Karpas-422 (cell line): ENCODE measurements around the gene STRIP2. TPM values are rescaled to one million over a fixed set of nuclear protein-coding genes. Genes with fewer than 3 reads are reported as not detected.
"Not testable (repeated sequence)": the region's sequence is repeated elsewhere in the genome, so short reads cannot be mapped to it uniquely, and the experiment has no call there.

Source experiments
- DNase-seq: peaks from one replicate; pipeline ENCODE4 v3.0.0-alpha.2; 2015
- H2AFZ ChIP-seq: fragments of 200-600 bp; sonication (generic); 2 replicates; pipeline ENCODE4 v1.6.1; 2014; ENCODE audit warnings: antibody characterized with exemption, low read length, mixed read lengths
- H3K27ac ChIP-seq: fragments of 200-600 bp; sonication (generic); 2 replicates; pipeline ENCODE4 v1.5.1; 2014; ENCODE audit warnings: mild to moderate bottlenecking, low read length, moderate library complexity
- H3K27me3 ChIP-seq: fragments of 200-600 bp; sonication (generic); 2 replicates; pipeline ENCODE4 v1.6.1; 2014; ENCODE audit warnings: low read length, mixed read lengths
- H3K36me3 ChIP-seq: fragments of 200-600 bp; sonication (generic); 2 replicates; pipeline ENCODE4 v1.6.1; 2014; ENCODE audit warnings: low read length, mixed read lengths; ENCODE audit not compliant: insufficient read depth
- H3K4me1 ChIP-seq: fragments of 200-600 bp; sonication (generic); 2 replicates; pipeline ENCODE4 v1.6.1; 2014; ENCODE audit warnings: mild to moderate bottlenecking, low read length, mixed read lengths
- H3K4me2 ChIP-seq: fragments of 200-600 bp; sonication (generic); 2 replicates; pipeline ENCODE4 v1.6.1; 2014; ENCODE audit warnings: low read length, low read depth, mild to moderate bottlenecking; ENCODE audit not compliant: poor library complexity, severe bottlenecking
- H3K4me3 ChIP-seq: fragments of 200-600 bp; sonication (generic); 2 replicates; pipeline ENCODE4 v1.5.1; 2014; ENCODE audit warnings: mild to moderate bottlenecking, antibody characterized with exemption, low read length, mixed read lengths
- H3K79me2 ChIP-seq: fragments of 200-600 bp; sonication (generic); 2 replicates; pipeline ENCODE4 v1.6.1; 2014; ENCODE audit warnings: mild to moderate bottlenecking, low read length, mixed read lengths
- H3K9ac ChIP-seq: fragments of 200-600 bp; sonication (generic); 2 replicates; pipeline ENCODE4 v1.6.0; 2014; ENCODE audit warnings: low read length
- H3K9me2 ChIP-seq: fragments of 200-600 bp; sonication (generic), shearing (Covaris generic); replicated peaks from 2 replicates; pipeline ENCODE4 v1.6.0; 2014; ENCODE audit warnings: mild to moderate bottlenecking, low read length, moderate library complexity; ENCODE audit not compliant: insufficient read depth
- H3K9me3 ChIP-seq: fragments of 300-700, 200-600 bp; sonication (generic); 2 replicates; pipeline ENCODE4 v1.6.1; 2014; ENCODE audit warnings: low read length, mixed read lengths
- H4K20me1 ChIP-seq: fragments of 200-600 bp; sonication (generic); 2 replicates; pipeline ENCODE4 v1.6.1; 2014; ENCODE audit warnings: mild to moderate bottlenecking, antibody characterized with exemption, low read length, low read depth; ENCODE audit not compliant: insufficient read depth
- total RNA-seq: library from RNA; depleted of rRNA; stranded (reverse); fragments of >200 nt; shearing (Covaris generic); gene quantifications from 2 replicates; pipeline ENCODE4 v1.2.3, GENCODE V29; 2014; ENCODE audit warnings: low replicate concordance

STRIP2 gene
- total RNA-seq, 1 experiment from 2014 or later: 0.15 TPM

- no peak for DNase-seq
- H3K9me2 ChIP-seq: no peaks in the 10 kb centered on the region
- no peaks in the 10 kb centered on the region for H3K27me3 ChIP-seq
- no peaks in the 10 kb centered on the region for H3K9me3 ChIP-seq
- H3K4me3 ChIP-seq: no peak overlapping the region
- H3K27ac ChIP-seq: no peak overlapping the region
- H3K4me2 ChIP-seq: no peak overlapping the region
- H3K4me1 ChIP-seq: peaks cover 6% of the 10 kb centered on the region
- no peaks in the 10 kb centered on the region for H4K20me1 ChIP-seq
- H3K36me3 ChIP-seq: no peaks in the 10 kb centered on the region
- no peak overlapping the region for H2AFZ ChIP-seq
- no peaks in the 10 kb centered on the region for H3K79me2 ChIP-seq
- H3K9ac ChIP-seq: no peak overlapping the region
These were observed 4.8 kb downstream of the STRIP2 start for GRCh38 chr7:129438839-129439651.

- no peak for DNase-seq
- Histone ChIP-seq H3K4me3 (no peak overlapping the region), H4K20me1 (no peaks in the 10 kb centered on the region), H3K4me1 (no peaks in the 10 kb centered on the region), H3K9me2 (no peaks in the 10 kb centered on the region), H3K27me3 (no peaks in the 10 kb centered on the region), H3K36me3 (no peaks in the 10 kb centered on the region), H3K9me3 (no peaks in the 10 kb centered on the region), H3K27ac (no peak overlapping the region), H3K4me2 (no peak overlapping the region), H3K9ac (no peak overlapping the region), H2AFZ (no peak overlapping the region), H3K79me2 (no peaks in the 10 kb centered on the region)
These were observed 5.9 kb downstream of the STRIP2 start for GRCh38 chr7:129439963-129440625.

- H4K20me1 ChIP-seq: no peaks in the 10 kb centered on the region
- no peak overlapping the region for H2AFZ ChIP-seq
- H3K9ac ChIP-seq: no peak overlapping the region
- no peaks in the 10 kb centered on the region for H3K9me2 ChIP-seq
- H3K36me3 ChIP-seq: no peaks in the 10 kb centered on the region
- no peaks in the 10 kb centered on the region for H3K79me2 ChIP-seq
- H3K4me2 ChIP-seq: no peak overlapping the region
- no peak for DNase-seq
- H3K27me3 ChIP-seq: no peaks in the 10 kb centered on the region
- no peaks in the 10 kb centered on the region for H3K9me3 ChIP-seq
- no peak overlapping the region for H3K4me3 ChIP-seq
- H3K4me1 ChIP-seq: no peaks in the 10 kb centered on the region
- no peak overlapping the region for H3K27ac ChIP-seq
These were observed 9.4 kb downstream of the STRIP2 start for GRCh38 chr7:129443612-129444011.

- H3K4me1 ChIP-seq, H3K4me3 ChIP-seq, H3K9ac ChIP-seq, H4K20me1 ChIP-seq, H3K4me2 ChIP-seq, H3K79me2 ChIP-seq, H3K9me3 ChIP-seq, H3K9me2 ChIP-seq, DNase-seq, H3K27me3 ChIP-seq, H3K27ac ChIP-seq, H3K36me3 ChIP-seq, H2AFZ ChIP-seq: not testable (repeated sequence)
These were observed 10.5 kb downstream of the STRIP2 start for GRCh38 chr7:129444776-129445175.

- H3K79me2 ChIP-seq: not testable (repeated sequence)
These were observed 12.7 kb downstream of the STRIP2 start for GRCh38 chr7:129446925-129447324.

GRCh38 chr7:129447445-129447844 is 13.2 kb downstream of the STRIP2 start:
- not testable (repeated sequence) for H4K20me1 ChIP-seq, H3K4me3 ChIP-seq, H2AFZ ChIP-seq, H3K36me3 ChIP-seq, DNase-seq, H3K27ac ChIP-seq, H3K4me2 ChIP-seq, H3K9me2 ChIP-seq, H3K79me2 ChIP-seq, H3K4me1 ChIP-seq, H3K27me3 ChIP-seq, H3K9me3 ChIP-seq, H3K9ac ChIP-seq

More at GRCh38 chr7:129446925-129447324, 12.7 kb downstream of the STRIP2 start:
- H2AFZ ChIP-seq, DNase-seq, H3K4me1 ChIP-seq, H3K27ac ChIP-seq, H3K9me2 ChIP-seq, H3K9me3 ChIP-seq, H4K20me1 ChIP-seq, H3K4me3 ChIP-seq, H3K9ac ChIP-seq, H3K27me3 ChIP-seq, H3K4me2 ChIP-seq, H3K36me3 ChIP-seq: not testable (repeated sequence)

- H4K20me1 ChIP-seq, H3K4me3 ChIP-seq, H3K9ac ChIP-seq, H3K9me3 ChIP-seq, H3K36me3 ChIP-seq, H2AFZ ChIP-seq, H3K79me2 ChIP-seq, DNase-seq, H3K4me1 ChIP-seq, H3K27me3 ChIP-seq, H3K9me2 ChIP-seq, H3K27ac ChIP-seq, H3K4me2 ChIP-seq: not testable (repeated sequence)
These were observed 14.4 kb downstream of the STRIP2 start for GRCh38 chr7:129448608-129449007.

- H3K79me2 ChIP-seq: no peaks in the 10 kb centered on the region
- no peak for DNase-seq
- H3K4me2 ChIP-seq: no peak overlapping the region
- H4K20me1 ChIP-seq: no peaks in the 10 kb centered on the region
- H3K4me1 ChIP-seq: no peaks in the 10 kb centered on the region
- no peaks in the 10 kb centered on the region for H3K27me3 ChIP-seq
- no peak overlapping the region for H2AFZ ChIP-seq
- H3K27ac ChIP-seq: no peak overlapping the region
- H3K9ac ChIP-seq: no peak overlapping the region
- no peaks in the 10 kb centered on the region for H3K9me2 ChIP-seq
- no peak overlapping the region for H3K4me3 ChIP-seq
- no peaks in the 10 kb centered on the region for H3K36me3 ChIP-seq
- no peaks in the 10 kb centered on the region for H3K9me3 ChIP-seq
These were observed 16.1 kb downstream of the STRIP2 start for GRCh38 chr7:129450295-129450694.
